ENCODE measurements around the gene CHST13.

GRCh38 chr3:126519506-126520455, 4.2 kb upstream of the CHST13 start:
- TF ChIP-seq CTCF (IDR thresholded peaks at IDR 0.05) (no peak), POLR2A (IDR thresholded peaks at IDR 0.05) (no peak)
